Endodermal cell (in vitro differentiated cells): ENCODE results near the gene SNX14. TPM values are rescaled to one million over a fixed set of nuclear protein-coding genes. Genes with fewer than 3 reads are reported as not detected.
A peak's percentile ranks its signal among the peaks of the same experiment; 100 is the strongest.

Experiments
- DNase-seq: peaks from one replicate; pipeline ENCODE4 v3.0.0-alpha.2; 2017
- H3K27ac ChIP-seq: 2 replicates; pipeline ENCODE4 v1.5.1; 2013; ENCODE audit warnings: mild to moderate bottlenecking, low read depth, low read length, moderate library complexity
- H3K27me3 ChIP-seq: 2 replicates; pipeline ENCODE4 v1.6.1; 2013; ENCODE audit warnings: mild to moderate bottlenecking, low read length, moderate library complexity; ENCODE audit not compliant: insufficient read depth, control insufficient read depth, poor library complexity, severe bottlenecking
- H3K36me3 ChIP-seq: 2 replicates; pipeline ENCODE4 v1.7.0; 2013; ENCODE audit warnings: mild to moderate bottlenecking, low read length, moderate library complexity; ENCODE audit not compliant: control insufficient read depth, insufficient read depth
- H3K4me1 ChIP-seq: one replicate; pipeline ENCODE4 v1.7.0; 2013; ENCODE audit warnings: low read length; ENCODE audit not compliant: control insufficient read depth, insufficient read depth
- H3K4me3 ChIP-seq: 2 replicates; pipeline ENCODE4 v1.5.1; 2013; ENCODE audit warnings: mild to moderate bottlenecking, low read length, moderate library complexity
- H3K9ac ChIP-seq: 2 replicates; pipeline ENCODE4 v1.6.1; 2013; ENCODE audit warnings: mild to moderate bottlenecking, low read length, moderate library complexity; ENCODE audit not compliant: poor library complexity, severe bottlenecking; ENCODE audit errors: extremely low read depth
- H3K9me3 ChIP-seq: 2 replicates; pipeline ENCODE4 v1.6.1; 2013; ENCODE audit warnings: mild to moderate bottlenecking, low read length, moderate library complexity; ENCODE audit not compliant: control insufficient read depth
- H3K27ac Mint-ChIP-seq: 2 replicates; pipeline ENCODE4 v1.8.0; 2020; ENCODE audit warnings: mixed read lengths
- H3K27me3 Mint-ChIP-seq: 2 replicates; pipeline ENCODE4 v1.8.0; 2021; ENCODE audit warnings: mild to moderate bottlenecking, mixed read lengths; ENCODE audit not compliant: insufficient read depth
- H3K36me3 Mint-ChIP-seq: 2 replicates; pipeline ENCODE4 v1.8.0; 2020; ENCODE audit warnings: low read depth, mixed read lengths
- H3K4me1 Mint-ChIP-seq: 2 replicates; pipeline ENCODE4 v1.8.0; 2020; ENCODE audit warnings: mixed read lengths
- H3K4me3 Mint-ChIP-seq: 2 replicates; pipeline ENCODE4 v1.8.0; 2020; ENCODE audit warnings: mild to moderate bottlenecking, moderate library complexity, mixed read lengths
- H3K9me3 Mint-ChIP-seq: 2 replicates; pipeline ENCODE4 v1.8.0; 2020; ENCODE audit warnings: mild to moderate bottlenecking, mixed read lengths
- WGBS, 2 experiments: methylation state at CpG; one replicate each; pipeline versions ENCODE4 v1.1.5 to v1.1.7; 2013; ENCODE audit warnings: missing lambda C conversion rate in 2 of 2, mixed read lengths in 1 of 2; ENCODE audit not compliant: insufficient coverage in 1 of 2, insufficient read length in 1 of 2; 5-methylcytosine and 5-hydroxymethylcytosine counted together
- total RNA-seq, 2 donors: library from RNA; stranded (reverse); fragmentation: NEBNext Ultra II Directional in 1 of 2; extraction: Animal tissue kit (Norgen Biotek cat#: 25700) in 1 of 2; gene quantifications; 2 replicates in 1 of 2; 3 replicates in 1 of 2; pipeline ENCODE4 v1.2.1, GENCODE V29; 2021
- TF ChIP-seq, protein P1 (sequence below): fragments of 200-600 bp; sonication (generic); conservative IDR thresholded peaks from 2 replicates; pipeline ENCODE4 v1.5.0; 2021; ENCODE audit warnings: antibody characterized with exemption, mild to moderate bottlenecking

The SNX14 gene
- total RNA-seq, 2 donors from 2014 or later, result 61.3 to 69.6 TPM

- Mint-ChIP-seq H3K4me3 (no peak overlapping the region), H3K27ac (no peak overlapping the region), H3K4me1 (no peaks in the 10 kb centered on the region), H3K36me3 (no peaks in the 10 kb centered on the region), H3K9me3 (peaks cover 13% of the 10 kb centered on the region), H3K27me3 (no peaks in the 10 kb centered on the region)
- Histone ChIP-seq H3K36me3 (no peaks in the 10 kb centered on the region), H3K9ac (no peak overlapping the region), H3K4me3 (no peak overlapping the region), H3K27ac (no peak overlapping the region), H3K4me1 (no peaks in the 10 kb centered on the region), H3K27me3 (no peaks in the 10 kb centered on the region), H3K9me3 (peaks cover 13% of the 10 kb centered on the region)
- TF ChIP-seq, protein P1, sequence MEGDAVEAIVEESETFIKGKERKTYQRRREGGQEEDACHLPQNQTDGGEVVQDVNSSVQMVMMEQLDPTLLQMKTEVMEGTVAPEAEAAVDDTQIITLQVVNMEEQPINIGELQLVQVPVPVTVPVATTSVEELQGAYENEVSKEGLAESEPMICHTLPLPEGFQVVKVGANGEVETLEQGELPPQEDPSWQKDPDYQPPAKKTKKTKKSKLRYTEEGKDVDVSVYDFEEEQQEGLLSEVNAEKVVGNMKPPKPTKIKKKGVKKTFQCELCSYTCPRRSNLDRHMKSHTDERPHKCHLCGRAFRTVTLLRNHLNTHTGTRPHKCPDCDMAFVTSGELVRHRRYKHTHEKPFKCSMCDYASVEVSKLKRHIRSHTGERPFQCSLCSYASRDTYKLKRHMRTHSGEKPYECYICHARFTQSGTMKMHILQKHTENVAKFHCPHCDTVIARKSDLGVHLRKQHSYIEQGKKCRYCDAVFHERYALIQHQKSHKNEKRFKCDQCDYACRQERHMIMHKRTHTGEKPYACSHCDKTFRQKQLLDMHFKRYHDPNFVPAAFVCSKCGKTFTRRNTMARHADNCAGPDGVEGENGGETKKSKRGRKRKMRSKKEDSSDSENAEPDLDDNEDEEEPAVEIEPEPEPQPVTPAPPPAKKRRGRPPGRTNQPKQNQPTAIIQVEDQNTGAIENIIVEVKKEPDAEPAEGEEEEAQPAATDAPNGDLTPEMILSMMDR, result no peak
- WGBS, 2 experiments, result 81 to 91% methylated on average over 1 of the region's 1 CpG
- no peak for DNase-seq
These were observed 120.9 kb downstream of the SNX14 start for GRCh38 chr6:85472744-85473143.

DNA sequence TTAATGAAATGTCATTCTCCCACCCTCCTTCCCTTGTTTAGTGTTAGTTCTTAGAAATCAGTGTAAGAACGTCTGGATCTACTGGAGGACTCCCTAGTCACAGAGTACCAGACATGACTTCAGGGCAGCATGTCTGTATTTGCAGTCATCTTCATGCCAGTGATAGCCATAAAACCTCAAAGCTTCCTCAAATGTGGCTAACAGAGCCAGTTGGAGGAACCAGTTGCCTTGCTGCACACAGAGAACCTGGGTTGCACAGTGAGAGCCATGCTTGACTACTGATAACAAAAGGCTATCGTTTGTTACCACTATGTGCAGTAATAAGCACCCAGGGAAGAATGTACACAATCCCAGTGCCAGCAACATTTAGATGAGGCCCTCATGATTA is 123.6 kb downstream of the SNX14 start:
- TF ChIP-seq, protein P1, result no peak
- no peak overlapping the region for H3K9ac ChIP-seq
- no peaks in the 10 kb centered on the region for H3K36me3 ChIP-seq
- H3K4me1 ChIP-seq, result no peaks in the 10 kb centered on the region
- peak; percentile 14 for DNase-seq
- Mint-ChIP-seq H3K4me3 (no peak overlapping the region), H3K27ac (no peak overlapping the region), H3K4me1 (no peaks in the 10 kb centered on the region), H3K36me3 (no peaks in the 10 kb centered on the region), H3K9me3 (no peaks in the 10 kb centered on the region), H3K27me3 (no peaks in the 10 kb centered on the region)
- no peak overlapping the region for H3K4me3 ChIP-seq
- H3K27ac ChIP-seq, result no peak overlapping the region
- H3K27me3 ChIP-seq, result no peaks in the 10 kb centered on the region
- H3K9me3 ChIP-seq, result no peaks in the 10 kb centered on the region
- WGBS, 2 experiments, result 91 to 100% methylated on average over 1 to 2 of the region's 2 CpGs

- Histone ChIP-seq H3K27ac (no peak overlapping the region), H3K4me1 (no peaks in the 10 kb centered on the region), H3K9ac (no peak overlapping the region), H3K4me3 (no peak overlapping the region), H3K27me3 (no peaks in the 10 kb centered on the region), H3K36me3 (no peaks in the 10 kb centered on the region), H3K9me3 (no peaks in the 10 kb centered on the region)
- Mint-ChIP-seq H3K36me3 (no peaks in the 10 kb centered on the region), H3K9me3 (no peaks in the 10 kb centered on the region), H3K4me1 (no peaks in the 10 kb centered on the region), H3K4me3 (no peak overlapping the region), H3K27ac (no peak overlapping the region), H3K27me3 (no peaks in the 10 kb centered on the region)
- 80 to 84% methylated on average over 2 of the region's 2 CpGs for WGBS, 2 experiments
- peak; percentile 29 for DNase-seq
- TF ChIP-seq, protein P1, result no peak
These were observed 124.2 kb downstream of the SNX14 start for GRCh38 chr6:85469276-85470022.
